Panc1 (cell line): ENCODE results near the gene KRTAP5-10. TPM values are rescaled to one million over a fixed set of nuclear protein-coding genes. Genes with fewer than 3 reads are reported as not detected.
"Not testable (repeated sequence)": the region's sequence is repeated elsewhere in the genome, so short reads cannot be mapped to it uniquely, and the experiment has no call there.

Source experiments
- ATAC-seq: fragments of 200-7000 bp; cut with Tn5 transposase; 2 replicates; pipeline ENCODE4 v1.9.1; 2020; ENCODE audit warnings: mild to moderate bottlenecking, moderate library complexity
- BruUV-seq: library from RNA; stranded (reverse); fragments of 400-500 nt; replicated peaks from 2 replicates; lab custom pipeline; 2021; lab: Mats Ljungman, UMichigan
- CTCF ChIA-PET: fragments of 300-600 bp; sonication (Branson Sonifier 250); formaldehyde crosslinking; loops from one replicate; lab custom pipeline; 2022; ENCODE audit warnings: antibody characterized with exemption; lab: Charles Lee
- POLR2A ChIA-PET: fragments of 300-600 bp; sonication (Branson Sonifier 250); formaldehyde crosslinking; loops from one replicate; lab custom pipeline; 2022; ENCODE audit warnings: antibody characterized with exemption; lab: Charles Lee
- DNase-seq: peaks from one replicate; pipeline ENCODE4 v3.0.0-alpha.2; 2010; ENCODE audit warnings: low read depth, low spot score
- H3K27ac ChIP-seq: 2 replicates; pipeline ENCODE4 v1.5.1; 2011; ENCODE audit warnings: mild to moderate bottlenecking, low read length, inconsistent platforms
- H3K27me3 ChIP-seq: fragments of 200-500 bp; sonication (Bioruptor generic); 2 replicates; pipeline ENCODE4 v1.6.0; 2014; ENCODE audit warnings: low read length, inconsistent platforms; ENCODE audit not compliant: control insufficient read depth, insufficient read depth
- H3K36me3 ChIP-seq: fragments of 200-500 bp; sonication (Bioruptor generic); 2 replicates; pipeline ENCODE4 v1.5.1; 2014; ENCODE audit warnings: inconsistent platforms, mild to moderate bottlenecking, low read length, moderate library complexity; ENCODE audit not compliant: control insufficient read depth, insufficient read depth
- H3K4me1 ChIP-seq: 2 replicates; pipeline ENCODE4 v1.5.1; 2011; ENCODE audit warnings: inconsistent platforms, mild to moderate bottlenecking, low read length, moderate library complexity; ENCODE audit not compliant: control insufficient read depth, insufficient read depth
- H3K4me3 ChIP-seq, 2 experiments: 2 replicates each; pipeline ENCODE4 v1.5.1; 2011 to 2012; ENCODE audit warnings: low read depth in 2 of 2, low read length in 2 of 2, mild to moderate bottlenecking in 2 of 2, inconsistent platforms in 1 of 2, moderate library complexity in 1 of 2
- H3K9me3 ChIP-seq: fragments of 200-500 bp; sonication (Bioruptor generic); 2 replicates; pipeline ENCODE4 v1.5.1; 2014; ENCODE audit warnings: low read depth, mild to moderate bottlenecking, inconsistent platforms, low read length, moderate library complexity; ENCODE audit not compliant: control insufficient read depth, insufficient read depth
- POLR2AphosphoS5 ChIP-seq: IDR thresholded peaks from 2 replicates; pipeline ENCODE4 v1.6.1; 2012; ENCODE audit warnings: mild to moderate bottlenecking, low read depth, low read length, moderate library complexity
- SIN3A ChIP-seq: IDR thresholded peaks from 2 replicates; pipeline ENCODE4 v1.6.1; 2012; ENCODE audit warnings: low read depth, mild to moderate bottlenecking, low read length, moderate library complexity, borderline replicate concordance; ENCODE audit not compliant: insufficient read depth
- TCF7L2 ChIP-seq: IDR thresholded peaks from 2 replicates; pipeline ENCODE4 v1.6.1; 2011; ENCODE audit warnings: mild to moderate bottlenecking, low read depth, low read length, inconsistent platforms
- in situ Hi-C: cut with HindIII; loops from 2 replicates; pipeline ENCODE4 v1.10.0; 2016; ENCODE audit warnings: low sequenced_read_pairs, low pct_unique_long_range_greater_than_20kb
- intact Hi-C: fragments of 100-400 bp; cut with micrococcal nuclease; formaldehyde crosslinking; loops from one replicate; pipeline ENCODE4 v1.10.0; 2022; ENCODE audit not compliant: unreplicated experiment
- total RNA-seq: library from RNA; stranded (reverse); gene quantifications from one replicate; pipeline ENCODE4 v1.2.1, GENCODE V29; 2021; ENCODE audit not compliant: unreplicated experiment
- TF ChIP-seq, protein P1 (sequence below): fragments of 450-650 bp; IDR thresholded peaks from 2 replicates; pipeline ENCODE4 v1.5.1; 2017; ENCODE audit warnings: mild to moderate bottlenecking
- TF ChIP-seq, protein P2 (sequence below), 2 experiments: IDR thresholded peaks; 2 replicates each; pipeline ENCODE4 v1.6.1; 2011 to 2012; ENCODE audit warnings: low read depth in 2 of 2, control low read depth in 1 of 2, low read length in 1 of 2, mild to moderate bottlenecking in 1 of 2, moderate library complexity in 1 of 2; ENCODE audit not compliant: insufficient read depth in 1 of 2

KRTAP5-10 gene
- total RNA-seq, 1 experiment from 2014 or later: not detected

DNA sequence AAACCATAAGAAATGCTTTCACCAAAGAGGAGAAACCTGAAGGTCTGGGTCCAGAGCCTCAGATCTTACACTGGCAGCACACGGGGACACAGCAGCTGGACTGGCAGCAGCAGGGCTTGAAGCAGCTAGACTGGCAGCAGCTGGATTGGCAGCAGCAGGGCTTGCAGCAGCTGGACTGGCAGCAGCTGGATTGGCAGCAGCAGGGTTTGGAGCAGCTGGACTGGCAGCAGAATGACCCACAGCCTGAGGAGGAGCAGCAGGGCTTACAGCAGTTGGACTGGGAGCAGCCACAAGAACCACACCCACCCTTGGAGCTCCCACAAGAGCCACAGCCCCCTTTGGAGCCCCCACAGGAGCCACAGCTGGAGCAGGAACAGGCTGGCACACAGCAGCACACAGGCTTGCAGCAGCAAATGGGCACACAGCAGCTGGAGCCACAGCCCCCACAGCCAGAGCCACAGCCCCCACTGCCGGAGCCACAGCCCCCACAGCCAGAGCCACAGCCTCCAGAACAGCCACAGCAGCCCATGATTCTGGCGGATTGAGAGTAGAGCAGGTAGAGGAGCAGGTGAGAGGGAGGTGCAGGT lies 17.0 kb downstream of the KRTAP5-10 start, which contains the start of gene KRTAP5-11:
Gene KRTAP5-11, minus strand, starts transcription at position 567 of the 587 bp plus-strand sequence. Its CDS starts 38 bp downstream, at position 529.
- in situ Hi-C loops (no loop called here), intact Hi-C loops (no loop called here)
- TF ChIP-seq, protein P1, sequence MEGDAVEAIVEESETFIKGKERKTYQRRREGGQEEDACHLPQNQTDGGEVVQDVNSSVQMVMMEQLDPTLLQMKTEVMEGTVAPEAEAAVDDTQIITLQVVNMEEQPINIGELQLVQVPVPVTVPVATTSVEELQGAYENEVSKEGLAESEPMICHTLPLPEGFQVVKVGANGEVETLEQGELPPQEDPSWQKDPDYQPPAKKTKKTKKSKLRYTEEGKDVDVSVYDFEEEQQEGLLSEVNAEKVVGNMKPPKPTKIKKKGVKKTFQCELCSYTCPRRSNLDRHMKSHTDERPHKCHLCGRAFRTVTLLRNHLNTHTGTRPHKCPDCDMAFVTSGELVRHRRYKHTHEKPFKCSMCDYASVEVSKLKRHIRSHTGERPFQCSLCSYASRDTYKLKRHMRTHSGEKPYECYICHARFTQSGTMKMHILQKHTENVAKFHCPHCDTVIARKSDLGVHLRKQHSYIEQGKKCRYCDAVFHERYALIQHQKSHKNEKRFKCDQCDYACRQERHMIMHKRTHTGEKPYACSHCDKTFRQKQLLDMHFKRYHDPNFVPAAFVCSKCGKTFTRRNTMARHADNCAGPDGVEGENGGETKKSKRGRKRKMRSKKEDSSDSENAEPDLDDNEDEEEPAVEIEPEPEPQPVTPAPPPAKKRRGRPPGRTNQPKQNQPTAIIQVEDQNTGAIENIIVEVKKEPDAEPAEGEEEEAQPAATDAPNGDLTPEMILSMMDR: no peak
- TF ChIP-seq TCF7L2 (no peak), SIN3A (no peak), POLR2AphosphoS5 (no peak)
- TF ChIP-seq, protein P2, sequence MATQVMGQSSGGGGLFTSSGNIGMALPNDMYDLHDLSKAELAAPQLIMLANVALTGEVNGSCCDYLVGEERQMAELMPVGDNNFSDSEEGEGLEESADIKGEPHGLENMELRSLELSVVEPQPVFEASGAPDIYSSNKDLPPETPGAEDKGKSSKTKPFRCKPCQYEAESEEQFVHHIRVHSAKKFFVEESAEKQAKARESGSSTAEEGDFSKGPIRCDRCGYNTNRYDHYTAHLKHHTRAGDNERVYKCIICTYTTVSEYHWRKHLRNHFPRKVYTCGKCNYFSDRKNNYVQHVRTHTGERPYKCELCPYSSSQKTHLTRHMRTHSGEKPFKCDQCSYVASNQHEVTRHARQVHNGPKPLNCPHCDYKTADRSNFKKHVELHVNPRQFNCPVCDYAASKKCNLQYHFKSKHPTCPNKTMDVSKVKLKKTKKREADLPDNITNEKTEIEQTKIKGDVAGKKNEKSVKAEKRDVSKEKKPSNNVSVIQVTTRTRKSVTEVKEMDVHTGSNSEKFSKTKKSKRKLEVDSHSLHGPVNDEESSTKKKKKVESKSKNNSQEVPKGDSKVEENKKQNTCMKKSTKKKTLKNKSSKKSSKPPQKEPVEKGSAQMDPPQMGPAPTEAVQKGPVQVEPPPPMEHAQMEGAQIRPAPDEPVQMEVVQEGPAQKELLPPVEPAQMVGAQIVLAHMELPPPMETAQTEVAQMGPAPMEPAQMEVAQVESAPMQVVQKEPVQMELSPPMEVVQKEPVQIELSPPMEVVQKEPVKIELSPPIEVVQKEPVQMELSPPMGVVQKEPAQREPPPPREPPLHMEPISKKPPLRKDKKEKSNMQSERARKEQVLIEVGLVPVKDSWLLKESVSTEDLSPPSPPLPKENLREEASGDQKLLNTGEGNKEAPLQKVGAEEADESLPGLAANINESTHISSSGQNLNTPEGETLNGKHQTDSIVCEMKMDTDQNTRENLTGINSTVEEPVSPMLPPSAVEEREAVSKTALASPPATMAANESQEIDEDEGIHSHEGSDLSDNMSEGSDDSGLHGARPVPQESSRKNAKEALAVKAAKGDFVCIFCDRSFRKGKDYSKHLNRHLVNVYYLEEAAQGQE (IDR thresholded peaks at IDR 0.05; ENCODE audit: insufficient read depth in 1 of 2, low read depth in 2 of 2, low read length in 1 of 2): no peak
- Histone ChIP-seq H3K27me3 (peaks cover 5% of the 10 kb centered on the region; the same call in 1 of the 2 replicates), H3K4me1 (peaks cover 5% of the 10 kb centered on the region), H3K4me3 (no peak within 1 kb of the TSS), H3K27ac (no peak within 1 kb of the TSS), H3K9me3 (no peaks in the 10 kb centered on the region), H3K36me3 (no peaks in the 10 kb centered on the region)
- ChIA-PET POLR2A (no interaction called here), CTCF (no interaction called here)
- no TSS peak for BruUV-seq
- DNase-seq: no peak
- no peak for ATAC-seq

DNA sequence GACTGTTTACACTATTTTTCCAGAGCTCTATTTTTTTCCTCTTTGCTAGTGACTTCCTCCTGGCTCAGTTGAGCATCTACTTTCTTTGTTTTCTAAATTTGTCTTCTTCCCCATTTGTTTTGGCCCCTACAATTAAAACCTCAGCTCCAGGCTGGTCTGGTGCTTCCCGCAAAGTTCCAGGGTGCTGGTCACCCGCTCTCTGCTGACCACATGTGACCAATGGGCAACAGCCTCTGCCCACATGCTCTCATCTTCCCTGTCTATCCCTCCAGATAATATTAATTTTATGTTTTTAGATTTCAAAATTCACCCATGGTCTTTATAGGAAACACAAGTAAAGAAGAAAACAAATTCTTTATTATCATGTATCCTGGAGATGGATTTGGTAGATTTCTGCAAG lies 17.6 kb downstream of the KRTAP5-10 start:
- H3K36me3 ChIP-seq, H3K4me1 ChIP-seq, H3K9me3 ChIP-seq, ATAC-seq, DNase-seq, in situ Hi-C loops, H3K4me3 ChIP-seq, POLR2A ChIA-PET, H3K27ac ChIP-seq, H3K27me3 ChIP-seq, BruUV-seq, CTCF ChIA-PET, intact Hi-C loops: not testable (repeated sequence)

DNA sequence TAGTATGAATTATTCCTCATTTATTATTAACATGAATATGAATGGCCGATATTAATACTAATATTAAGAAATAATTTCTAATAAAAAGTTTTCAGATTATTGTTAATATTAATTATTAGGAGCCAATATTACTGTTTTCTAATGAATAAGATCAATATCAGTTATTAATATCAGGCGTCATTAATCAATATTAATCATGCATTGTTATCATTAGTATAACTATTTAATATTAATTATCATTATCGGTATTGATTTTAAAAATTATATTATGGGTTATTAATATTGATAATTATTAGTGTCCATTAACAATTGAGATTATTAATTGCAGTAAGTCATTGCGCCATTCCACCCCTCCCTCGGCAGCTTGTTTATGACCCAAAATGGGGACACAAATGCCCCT lies 20.3 kb downstream of the KRTAP5-10 start:
- ATAC-seq, H3K27ac ChIP-seq, BruUV-seq, POLR2A ChIA-PET, H3K36me3 ChIP-seq, H3K9me3 ChIP-seq, DNase-seq, H3K4me1 ChIP-seq, H3K4me3 ChIP-seq, intact Hi-C loops, H3K27me3 ChIP-seq, in situ Hi-C loops: not testable (repeated sequence)
- CTCF ChIA-PET: interaction anchor here (0.6 kb wide), 1 partner anchor 116 kb away, joined by 8 read pairs; no protein-coding TSS in a partner anchor

DNA sequence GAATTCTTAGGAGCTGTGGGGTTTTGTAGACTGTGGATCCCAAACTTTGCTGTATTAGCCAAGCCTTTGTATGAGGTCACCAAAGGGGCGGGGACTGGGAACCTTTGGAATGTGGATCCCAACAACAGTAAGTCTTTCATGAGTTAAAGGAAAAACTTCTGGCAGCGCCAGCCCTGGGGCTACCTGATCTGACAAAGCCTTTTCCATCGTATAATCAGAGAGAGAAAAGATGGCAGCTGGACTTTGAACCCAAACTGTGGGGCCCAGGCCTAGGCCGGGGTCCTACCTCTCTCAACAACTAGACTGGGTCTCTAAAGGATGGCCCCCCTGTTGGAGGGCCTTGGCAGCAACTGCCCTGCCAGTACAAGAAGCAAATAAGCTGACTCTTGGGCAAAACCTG lies 23.0 kb downstream of the KRTAP5-10 start:
- H3K9me3 ChIP-seq, CTCF ChIA-PET, H3K4me3 ChIP-seq, intact Hi-C loops, H3K27ac ChIP-seq, in situ Hi-C loops, DNase-seq, BruUV-seq, POLR2A ChIA-PET, ATAC-seq, H3K36me3 ChIP-seq, H3K27me3 ChIP-seq, H3K4me1 ChIP-seq: not testable (repeated sequence)
